RWPE2 (cell line): ENCODE data around the gene IL27RA.
"Not testable (repeated sequence)": the region's sequence is repeated elsewhere in the genome, so short reads cannot be mapped to it uniquely, and the experiment has no call there.

Source experiments
- ATAC-seq: fragments of 200-7000 bp; cut with Tn5 transposase; 3 replicates; pipeline ENCODE4 v1.9.1; 2021; ENCODE audit warnings: low read depth
- DNase-seq: peaks from one replicate; pipeline ENCODE4 v3.0.0-alpha.2; 2020; ENCODE audit warnings: low spot score
- H3K27ac ChIP-seq: fragments of 450-650 bp; 2 replicates; pipeline ENCODE4 v1.5.1; 2017; ENCODE audit warnings: mild to moderate bottlenecking; ENCODE audit not compliant: poor library complexity, severe bottlenecking
- H3K27me3 ChIP-seq: fragments of 250-450 bp; sonication (Bioruptor Pico); 2 replicates; pipeline ENCODE4 v1.5.1; 2021; ENCODE audit warnings: mild to moderate bottlenecking, moderate library complexity; ENCODE audit not compliant: insufficient read depth, poor library complexity, severe bottlenecking
- H3K36me3 ChIP-seq: fragments of 250-450 bp; sonication (Bioruptor Pico); 2 replicates; pipeline ENCODE4 v1.5.1; 2020; ENCODE audit warnings: low read depth, mild to moderate bottlenecking, moderate library complexity
- H3K4me1 ChIP-seq: fragments of 250-450 bp; sonication (Bioruptor Pico); 2 replicates; pipeline ENCODE4 v1.5.1; 2021; ENCODE audit warnings: mild to moderate bottlenecking, moderate library complexity; ENCODE audit not compliant: insufficient read depth, poor library complexity, severe bottlenecking
- H3K4me3 ChIP-seq: fragments of 250-450 bp; sonication (Bioruptor Pico); 2 replicates; pipeline ENCODE4 v1.5.1; 2021; ENCODE audit warnings: mild to moderate bottlenecking, moderate library complexity; ENCODE audit not compliant: severe bottlenecking
- H3K9me3 ChIP-seq: fragments of 250-450 bp; sonication (Bioruptor Pico); 2 replicates; pipeline ENCODE4 v1.5.1; 2021; ENCODE audit warnings: mild to moderate bottlenecking, moderate library complexity; ENCODE audit not compliant: severe bottlenecking
- CTCF ChIP-seq: fragments of 450-650 bp; IDR thresholded peaks from one replicate; pipeline ENCODE4 v1.5.1; 2017; ENCODE audit warnings: mild to moderate bottlenecking, moderate library complexity; ENCODE audit not compliant: poor library complexity, severe bottlenecking

The IL27RA gene

DNA sequence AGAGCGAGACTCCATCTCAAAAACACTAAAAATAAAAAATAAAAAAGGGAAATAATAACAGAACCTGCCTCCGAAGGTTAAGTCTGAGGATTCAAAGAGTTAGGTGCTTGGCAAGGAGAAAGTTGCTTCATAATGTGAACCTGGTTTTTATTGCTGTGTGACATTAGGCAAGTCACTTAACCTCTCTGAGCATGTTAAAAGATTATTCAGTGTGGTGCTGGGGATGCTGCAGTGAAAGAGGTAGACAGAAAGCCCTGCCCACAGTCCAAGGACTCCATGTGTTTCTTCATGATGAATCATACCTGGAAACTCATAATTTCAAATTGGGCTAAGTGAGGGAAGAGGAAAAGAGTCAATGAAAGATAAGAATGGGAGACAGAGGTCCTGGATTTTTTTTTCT is 2.4 kb downstream of the IL27RA start:
- Histone ChIP-seq H3K27ac (no peak overlapping the region), H3K9me3 (no peaks in the 10 kb centered on the region), H3K4me3 (no peak overlapping the region), H3K36me3 (no peaks in the 10 kb centered on the region), H3K27me3 (no peaks in the 10 kb centered on the region), H3K4me1 (no peaks in the 10 kb centered on the region)
- no peak for DNase-seq
- no peak for ATAC-seq
- no peak for TF ChIP-seq CTCF

- not testable (repeated sequence) for DNase-seq, ATAC-seq, H3K27ac ChIP-seq, H3K9me3 ChIP-seq, H3K4me1 ChIP-seq, H3K4me3 ChIP-seq, H3K27me3 ChIP-seq, H3K36me3 ChIP-seq
- peak; percentile 6 for TF ChIP-seq CTCF
Measured at GRCh38 chr19:14035159-14035558, 3.6 kb downstream of the IL27RA start.

DNA sequence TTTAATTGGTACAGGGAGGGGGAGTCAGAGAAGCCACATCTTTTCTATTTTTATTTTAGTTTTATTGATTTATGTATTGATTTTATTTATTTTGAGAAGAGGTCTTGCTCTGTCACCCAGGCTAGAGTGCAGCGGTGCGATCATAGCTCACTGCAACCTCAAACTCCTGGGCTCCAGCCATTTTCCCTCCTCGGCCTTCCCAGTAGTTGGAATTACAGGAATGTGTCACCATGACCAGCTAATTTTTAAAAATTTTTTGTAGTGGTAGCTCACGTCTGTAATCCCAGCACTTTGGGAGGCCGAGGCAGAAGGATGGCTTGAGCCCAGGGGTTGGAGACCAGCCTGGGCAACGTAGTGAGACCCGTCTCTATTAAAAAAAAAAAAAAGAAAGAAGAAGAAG is 4.1 kb downstream of the IL27RA start:
- Histone ChIP-seq H3K27ac (no peak overlapping the region), H3K36me3 (no peaks in the 10 kb centered on the region), H3K27me3 (no peaks in the 10 kb centered on the region), H3K9me3 (no peaks in the 10 kb centered on the region), H3K4me3 (no peak overlapping the region), H3K4me1 (no peaks in the 10 kb centered on the region)
- ATAC-seq (no peak), DNase-seq (no peak)
- no peak for TF ChIP-seq CTCF

DNA sequence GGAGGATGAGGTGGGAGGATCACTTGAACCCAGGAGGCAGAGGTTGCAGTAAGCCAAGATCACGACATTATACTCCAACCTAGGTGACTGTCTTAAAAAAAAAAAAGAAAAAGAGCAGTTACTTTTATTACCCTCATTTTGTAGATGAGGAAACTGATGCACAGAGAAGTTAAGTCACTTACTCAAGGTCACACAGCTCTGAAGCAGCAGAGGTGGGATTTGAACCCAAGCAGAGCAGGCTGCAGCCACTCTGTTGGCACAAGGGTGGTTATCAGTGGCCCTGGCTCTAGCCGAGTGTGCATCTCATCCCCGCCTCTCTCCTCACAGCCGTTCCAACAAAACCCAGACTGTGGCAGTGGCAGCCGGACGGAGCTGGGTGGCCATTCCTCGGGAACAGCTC is 7.6 kb downstream of the IL27RA start:
- H3K27me3 ChIP-seq: no peaks in the 10 kb centered on the region
- ATAC-seq (no peak), DNase-seq (no peak)
- no peaks in the 10 kb centered on the region for H3K4me1 ChIP-seq
- TF ChIP-seq CTCF: no peak
- no peak overlapping the region for H3K4me3 ChIP-seq
- no peaks in the 10 kb centered on the region for H3K36me3 ChIP-seq
- H3K27ac ChIP-seq: no peak overlapping the region
- no peaks in the 10 kb centered on the region for H3K9me3 ChIP-seq

DNA sequence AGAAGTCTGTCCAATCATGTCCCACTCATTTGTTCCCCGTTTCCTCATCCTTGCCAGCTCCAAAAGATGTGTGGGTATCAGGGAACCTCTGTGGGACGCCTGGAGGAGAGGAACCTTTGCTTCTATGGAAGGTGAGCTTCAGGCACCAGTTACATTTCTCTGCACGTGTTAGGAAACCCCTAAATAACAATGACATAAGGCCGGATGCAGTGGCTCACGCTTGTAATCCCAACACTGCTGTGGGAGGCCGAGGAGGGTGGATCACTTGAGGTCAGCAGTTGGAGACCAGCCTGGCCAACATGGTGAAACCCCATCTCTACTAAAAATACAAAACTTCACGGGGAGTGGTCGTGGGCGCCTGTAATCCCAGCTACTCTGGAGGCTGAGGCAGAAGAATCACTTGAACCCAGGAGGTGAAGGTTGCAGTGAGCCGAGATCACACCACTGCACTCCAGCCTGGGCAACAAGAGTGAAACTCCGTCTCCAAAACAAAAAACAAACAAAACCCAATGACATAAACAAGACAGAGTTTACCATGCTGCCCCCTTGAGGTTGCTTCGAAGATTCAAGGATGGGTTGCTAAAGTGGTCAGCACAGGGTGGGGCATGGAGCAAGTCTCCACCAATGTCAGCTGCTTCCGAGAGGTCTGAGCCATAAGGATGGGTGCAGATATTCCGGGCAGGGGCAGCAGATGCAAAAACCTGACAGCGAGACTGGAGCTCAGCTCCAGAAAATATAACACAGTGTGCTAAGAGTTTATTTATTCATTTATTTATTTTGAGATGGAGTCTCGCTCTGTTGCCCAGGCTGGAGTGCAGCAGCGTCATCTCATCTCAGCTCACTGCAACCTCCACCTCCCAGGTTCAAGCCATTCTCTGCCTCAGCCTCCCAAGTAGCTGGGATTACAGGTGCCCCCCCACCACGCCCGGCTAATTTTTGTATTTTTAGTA is 11.4 kb downstream of the IL27RA start:
- not testable (repeated sequence) for H3K27me3 ChIP-seq, DNase-seq, H3K27ac ChIP-seq, H3K4me1 ChIP-seq, H3K4me3 ChIP-seq, H3K9me3 ChIP-seq, H3K36me3 ChIP-seq
- peak; percentile 53; the same call in 1 of the 3 replicates for ATAC-seq
- TF ChIP-seq CTCF: peak; percentile 52

DNA sequence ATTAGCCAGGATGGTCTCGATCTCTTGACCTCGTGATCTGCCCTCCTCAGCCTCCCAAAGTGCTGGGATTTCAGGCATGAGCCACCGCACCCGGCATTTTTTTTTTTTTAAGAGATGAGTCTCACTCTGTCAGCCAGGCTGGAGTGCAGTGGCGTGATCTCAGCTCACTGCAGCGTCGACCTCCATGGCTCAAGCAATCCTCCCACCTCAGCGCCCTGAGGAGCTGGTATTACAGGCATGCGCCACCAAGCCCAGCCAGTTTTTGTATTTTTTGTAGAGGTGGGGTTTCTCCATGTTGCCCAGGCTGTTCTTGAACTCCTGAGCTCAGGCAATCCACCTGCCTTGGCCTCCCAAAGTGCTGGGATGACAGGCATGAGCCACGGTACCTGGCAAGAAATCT is 16.3 kb downstream of the IL27RA start:
- not testable (repeated sequence) for H3K27me3 ChIP-seq, H3K4me3 ChIP-seq, H3K27ac ChIP-seq, H3K4me1 ChIP-seq, ATAC-seq, H3K9me3 ChIP-seq, DNase-seq, H3K36me3 ChIP-seq
